Uterus (tissue), 4 donors: Measurements from ENCODE around the gene TANGO2. TPM values are rescaled to one million over a fixed set of nuclear protein-coding genes. Genes with fewer than 3 reads are reported as not detected.

ENCODE experiments used
- DNase-seq, 2 donors: peaks; one replicate each; pipeline ENCODE4 v3.0.0-alpha.2; 2019 to 2020
- H3K27ac ChIP-seq, 2 donors: fragments of 200-600 bp; sonication (generic); 1 replicate in 1 of 2; 2 replicates in 1 of 2; pipeline ENCODE4 v1.5.1; 2016 to 2018
- H3K27me3 ChIP-seq, 2 donors: fragments of 200-600 bp; sonication (generic); one replicate each; pipeline ENCODE4 v1.5.1; 2018 to 2019; ENCODE audit warnings: control low read depth in 1 of 2
- H3K36me3 ChIP-seq, 2 donors: fragments of 200-600 bp; sonication (generic); one replicate each; pipeline ENCODE4 v1.5.1; 2019; ENCODE audit warnings: control low read depth in 1 of 2
- H3K4me1 ChIP-seq, 2 donors: fragments of 200-600 bp; sonication (generic); one replicate each; pipeline ENCODE4 v1.5.1; 2018 to 2019; ENCODE audit warnings: control low read depth in 1 of 2
- H3K4me3 ChIP-seq, 2 donors: fragments of 200-600 bp; sonication (generic); 1 replicate in 1 of 2; 2 replicates in 1 of 2; pipeline ENCODE4 v1.5.1; 2018 to 2019; ENCODE audit warnings: mild to moderate bottlenecking in 1 of 2
- H3K9me3 ChIP-seq, 2 donors: fragments of 200-600 bp; sonication (generic); one replicate each; pipeline ENCODE4 v1.5.1; 2019; ENCODE audit warnings: control low read depth in 1 of 2
- CTCF ChIP-seq, 4 experiments: fragments of 200-600 bp in 2 of 4; fragments of 450-650 bp in 2 of 4; sonication (generic) in 2 of 4; IDR thresholded peaks; one replicate each; pipeline ENCODE4 v1.5.1; 2016 to 2019; ENCODE audit warnings: antibody characterized with exemption in 4 of 4, mild to moderate bottlenecking in 2 of 4, moderate library complexity in 1 of 4
- POLR2A ChIP-seq, 2 donors: fragments of 450-650 bp; IDR thresholded peaks; one replicate each; pipeline ENCODE4 v1.6.1; 2016; ENCODE audit warnings: antibody characterized with exemption in 2 of 2, mild to moderate bottlenecking in 1 of 2, moderate library complexity in 1 of 2
- intact Hi-C: fragments of 100-400 bp; cut with DNase I; formaldehyde crosslinking; loops from one replicate; pipeline ENCODE4 v1.15.1; 2023; ENCODE audit warnings: low total_unique reads
- total RNA-seq, 4 donors: library from RNA; depleted of rRNA in 3 of 4; stranded (reverse); fragments of >200 nt in 3 of 4; gene quantifications; one replicate each; pipeline versions ENCODE4 v1.1.0 to v1.2.4, GENCODE V29; 2014 to 2023
- donor health status: DM: yes; HTN: yes; CAD: no.

Gene TANGO2
- total RNA-seq, 4 donors from 2014 or later: 2.8 to 25.1 (median 13.3) TPM

- peak; percentile 88 to 92 for DNase-seq
- Histone ChIP-seq H3K9me3 (no peaks in the 10 kb centered on the region), H3K4me3 (peak within 1 kb of the TSS; percentile 39 to 55), H3K4me1 (peaks cover 0 to 4% of the 10 kb centered on the region in 2 donors), H3K27ac (no peak within 1 kb of the TSS), H3K36me3 (no peaks in the 10 kb centered on the region), H3K27me3 (no peaks in the 10 kb centered on the region)
- intact Hi-C loops: no loop called here
- TF ChIP-seq CTCF (IDR thresholded peaks at IDR 0.05) (peak in 2 of 4 experiments; percentile 31 to 49), POLR2A (IDR thresholded peaks at IDR 0.05) (no peak)
Observed at GRCh38 chr22:20016734-20017621, 3.9 kb upstream of the TANGO2 start, which contains the start of gene ARVCF. ARVCF (minus strand) TSS chr22:20016823; CDS start chr22:19990794, 26,029 bp downstream.

- no peak overlapping the region for H3K4me3 ChIP-seq
- intact Hi-C loops: no loop called here
- no peak for TF ChIP-seq POLR2A (IDR thresholded peaks at IDR 0.05)
- TF ChIP-seq CTCF (IDR thresholded peaks at IDR 0.05): no peak
- no peak overlapping the region for H3K27ac ChIP-seq
- H3K4me1 ChIP-seq: peaks cover 0 to 4% of the 10 kb centered on the region in 2 donors
- H3K36me3 ChIP-seq: no peaks in the 10 kb centered on the region
- no peak for DNase-seq
- H3K27me3 ChIP-seq: no peaks in the 10 kb centered on the region
- H3K9me3 ChIP-seq: no peaks in the 10 kb centered on the region
Observed at GRCh38 chr22:20017622-20017958, 3.3 kb upstream of the TANGO2 start.

- Histone ChIP-seq H3K27ac (no peak overlapping the region), H3K9me3 (no peaks in the 10 kb centered on the region), H3K36me3 (no peaks in the 10 kb centered on the region), H3K4me3 (no peak overlapping the region), H3K4me1 (peaks cover 0 to 4% of the 10 kb centered on the region in 2 donors), H3K27me3 (no peaks in the 10 kb centered on the region)
- TF ChIP-seq POLR2A (IDR thresholded peaks at IDR 0.05): no peak
- no peak for TF ChIP-seq CTCF (IDR thresholded peaks at IDR 0.05)
- DNase-seq: no peak
- intact Hi-C loops: no loop called here
Observed at GRCh38 chr22:20018001-20018400, 2.9 kb upstream of the TANGO2 start.

- H3K4me1 ChIP-seq: peaks cover 0 to 4% of the 10 kb centered on the region in 2 donors
- H3K4me3 ChIP-seq: peak overlapping the region; percentile 66 to 79
- intact Hi-C loops: no loop called here
- no peak for TF ChIP-seq CTCF (IDR thresholded peaks at IDR 0.05)
- TF ChIP-seq POLR2A (IDR thresholded peaks at IDR 0.05): no peak
- no peak for DNase-seq
- no peaks in the 10 kb centered on the region for H3K36me3 ChIP-seq
- no peaks in the 10 kb centered on the region for H3K27me3 ChIP-seq
- H3K27ac ChIP-seq: peak overlapping the region; percentile 50 to 52
- H3K9me3 ChIP-seq: no peaks in the 10 kb centered on the region
Observed at GRCh38 chr22:20019661-20020532, 1.0 kb upstream of the TANGO2 start.
